Measurements from ENCODE around the gene GIPC1.

The GIPC1 gene

DNA sequence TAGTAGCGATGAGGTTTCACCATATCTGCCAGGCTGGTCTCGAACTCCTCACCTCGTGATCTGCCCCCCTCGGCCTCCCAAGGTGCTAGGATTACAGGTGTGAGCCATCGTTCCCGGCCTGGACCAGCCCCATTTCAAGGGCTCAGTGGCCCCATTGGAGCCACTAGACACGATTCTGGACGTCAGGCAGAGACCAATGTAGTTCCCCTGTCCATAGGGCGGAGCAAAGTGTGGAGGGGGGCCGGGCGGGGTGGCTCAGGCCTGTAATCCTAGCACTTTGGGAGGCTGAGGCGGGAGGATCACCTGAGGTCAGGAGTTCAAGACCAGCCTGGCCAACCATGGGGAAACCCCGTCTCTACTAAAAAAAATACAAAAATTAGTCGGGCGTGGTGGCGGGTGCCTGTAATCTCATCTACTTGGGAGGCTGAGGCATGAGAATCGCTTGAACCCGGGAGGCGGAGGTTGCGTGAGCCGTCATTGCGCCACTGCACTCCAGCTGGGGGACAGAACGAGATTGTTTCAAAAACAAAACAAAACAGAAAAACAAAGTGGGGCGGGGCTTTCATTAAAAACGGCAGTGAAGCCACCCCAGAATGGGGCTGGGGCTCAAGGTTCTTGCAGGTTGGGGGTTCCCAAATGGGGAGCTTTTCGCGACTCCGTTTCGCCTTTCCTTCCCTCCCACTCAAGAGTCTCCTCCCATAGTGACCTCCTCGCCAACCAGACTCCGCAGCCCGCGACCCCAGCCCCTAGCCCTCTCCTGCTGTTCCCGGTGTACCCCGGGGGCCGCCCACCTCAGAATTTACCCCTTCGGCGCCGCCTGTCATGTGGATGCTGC, 32.7 kb upstream of the GIPC1 start:
- Histone ChIP-seq H3K9me3 (ENCODE audit: insufficient read depth, low read depth, low read length) (peaks cover 2% of the 10 kb centered on the region), H3K9ac (ENCODE audit: low read length) (no peak overlapping the region), H4K8ac (ENCODE audit: low read depth, low read length) (peak overlapping the region; percentile 55), H2AFZ (ENCODE audit: insufficient read depth, low read length, poor library complexity) (peak overlapping the region; percentile 46), H2AK5ac (ENCODE audit: low read length) (peak overlapping the region; percentile 88), H3K27ac (ENCODE audit: low read depth, low read length) (peak overlapping the region; percentile 39), H3K4me3 (ENCODE audit: low read depth, low read length) (peak overlapping the region; percentile 71), H2BK120ac (ENCODE audit: insufficient read depth, low read length, poor library complexity) (no peak overlapping the region), H3K4ac (ENCODE audit: low read depth, low read length) (peak overlapping the region; percentile 23), H3K79me1 (ENCODE audit: low read length) (peaks cover 23% of the 10 kb centered on the region), H3K36me3 (ENCODE audit: control insufficient read depth in 1 of 2, insufficient read depth in 2 of 2, low read length in 2 of 2) (no peaks in the 10 kb centered on the region), H3K4me1 (ENCODE audit: control insufficient read depth in 1 of 2, insufficient read depth in 2 of 2, low read length in 2 of 2) (peaks cover 16 to 22% of the 10 kb centered on the region in 2 experiments), H3K4me2 (ENCODE audit: low read length) (peak overlapping the region; percentile 94), H3K27me3 (ENCODE audit: insufficient read depth, low read length) (no peaks in the 10 kb centered on the region), H3K23ac (ENCODE audit: low read length) (no peak overlapping the region), H2BK12ac (ENCODE audit: low read length) (peak overlapping the region; percentile 73), H3K79me2 (ENCODE audit: control insufficient read depth, insufficient read depth, low read length, poor library complexity) (peaks cover 6% of the 10 kb centered on the region), H3K18ac (ENCODE audit: low read length) (no peak overlapping the region), H2BK5ac (ENCODE audit: low read depth, low read length, poor library complexity) (peak overlapping the region; percentile 18), H4K12ac (ENCODE audit: low read depth, low read length) (no peak overlapping the region), H4K91ac (ENCODE audit: low read depth, low read length) (peak overlapping the region; percentile 22), H3K14ac (ENCODE audit: low read length) (no peak overlapping the region)
- no CpG with 5 or more reads among the region's 39 CpGs for WGBS (ENCODE audit: extremely low coverage, insufficient coverage, insufficient read length)
- DNase-seq = peak in 1 of 2 donors; percentile 55

DNA sequence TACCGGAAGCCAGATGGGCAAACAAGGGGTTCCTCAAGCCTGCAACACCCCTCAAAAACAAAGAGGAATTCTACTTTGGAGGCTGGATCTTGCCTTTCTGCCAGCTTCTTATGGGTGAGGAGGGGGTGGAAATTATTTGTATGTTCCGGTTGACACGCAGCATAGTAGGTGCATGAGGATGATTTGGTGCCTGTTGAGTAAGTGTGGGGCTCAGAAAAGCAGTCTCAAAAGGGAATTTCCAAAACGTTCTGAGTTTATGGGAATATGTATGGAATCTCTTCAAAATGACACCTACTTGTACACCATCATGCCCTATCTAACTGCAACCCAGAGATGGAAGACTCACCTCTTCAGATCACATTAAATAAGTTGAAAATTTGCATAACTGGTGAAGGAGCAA, 30.5 kb upstream of the GIPC1 start:
- no peak overlapping the region for H3K23ac ChIP-seq (ENCODE audit: low read length)
- H2BK5ac ChIP-seq (ENCODE audit: low read depth, low read length, poor library complexity) = peak overlapping the region; percentile 51
- peaks cover 6% of the 10 kb centered on the region for H3K79me2 ChIP-seq (ENCODE audit: control insufficient read depth, insufficient read depth, low read length, poor library complexity)
- no peaks in the 10 kb centered on the region for H3K36me3 ChIP-seq (ENCODE audit: control insufficient read depth in 1 of 2, insufficient read depth in 2 of 2, low read length in 2 of 2)
- H4K12ac ChIP-seq (ENCODE audit: low read depth, low read length) = no peak overlapping the region
- H2AFZ ChIP-seq (ENCODE audit: insufficient read depth, low read length, poor library complexity) = no peak overlapping the region
- no CpG with 5 or more reads among the region's 4 CpGs for WGBS (ENCODE audit: extremely low coverage, insufficient coverage, insufficient read length)
- no peak overlapping the region for H3K9ac ChIP-seq (ENCODE audit: low read length)
- H3K14ac ChIP-seq (ENCODE audit: low read length) = peak overlapping the region; percentile 16
- H3K4ac ChIP-seq (ENCODE audit: low read depth, low read length) = no peak overlapping the region
- DNase-seq = no peak
- H3K79me1 ChIP-seq (ENCODE audit: low read length) = peaks cover 23% of the 10 kb centered on the region
- no peak overlapping the region for H3K4me3 ChIP-seq (ENCODE audit: low read depth, low read length)
- peaks cover 16% of the 10 kb centered on the region in 2 experiments for H3K4me1 ChIP-seq (ENCODE audit: control insufficient read depth in 1 of 2, insufficient read depth in 2 of 2, low read length in 2 of 2)
- H3K27me3 ChIP-seq (ENCODE audit: insufficient read depth, low read length) = no peaks in the 10 kb centered on the region
- H2BK12ac ChIP-seq (ENCODE audit: low read length) = peak overlapping the region; percentile 50
- peaks cover 2% of the 10 kb centered on the region for H3K9me3 ChIP-seq (ENCODE audit: insufficient read depth, low read depth, low read length)
- H3K4me2 ChIP-seq (ENCODE audit: low read length) = peak overlapping the region; percentile 34
- H4K91ac ChIP-seq (ENCODE audit: low read depth, low read length) = peak overlapping the region; percentile 85
- peak overlapping the region; percentile 45 for H4K8ac ChIP-seq (ENCODE audit: low read depth, low read length)
- peak overlapping the region; percentile 80 for H2BK120ac ChIP-seq (ENCODE audit: insufficient read depth, low read length, poor library complexity)
- H3K18ac ChIP-seq (ENCODE audit: low read length) = no peak overlapping the region
- peak overlapping the region; percentile 2 for H2AK5ac ChIP-seq (ENCODE audit: low read length)
- peak overlapping the region; percentile 85 for H3K27ac ChIP-seq (ENCODE audit: low read depth, low read length)

DNA sequence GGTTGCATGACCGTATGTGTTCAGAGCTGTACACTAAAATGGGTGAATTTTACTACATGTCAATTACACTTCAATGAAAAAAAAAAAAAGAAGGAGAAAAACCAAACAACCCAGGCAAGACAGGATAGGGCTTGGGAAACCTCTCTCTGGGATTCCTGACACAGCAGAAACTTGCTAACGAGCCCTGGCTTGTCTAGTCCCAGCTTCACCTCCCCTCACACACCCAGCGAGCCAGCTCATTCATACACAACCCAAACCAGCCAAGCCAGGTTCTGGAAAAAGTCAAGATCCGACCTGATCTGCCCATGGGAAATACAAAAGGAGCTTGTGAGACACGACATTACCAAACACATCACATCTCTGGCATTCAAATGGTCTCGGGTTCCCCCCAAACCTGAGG, 29.8 kb upstream of the GIPC1 start:
- Histone ChIP-seq H4K8ac (ENCODE audit: low read depth, low read length) (peak overlapping the region; percentile 3), H2AFZ (ENCODE audit: insufficient read depth, low read length, poor library complexity) (no peak overlapping the region), H3K4me1 (ENCODE audit: control insufficient read depth in 1 of 2, insufficient read depth in 2 of 2, low read length in 2 of 2) (peaks cover 16% of the 10 kb centered on the region in 2 experiments), H4K91ac (ENCODE audit: low read depth, low read length) (peak overlapping the region; percentile 85), H2BK12ac (ENCODE audit: low read length) (peak overlapping the region; percentile 31), H2BK120ac (ENCODE audit: insufficient read depth, low read length, poor library complexity) (peak overlapping the region; percentile 12), H2BK5ac (ENCODE audit: low read depth, low read length, poor library complexity) (peak overlapping the region; percentile 51), H3K27ac (ENCODE audit: low read depth, low read length) (peak overlapping the region; percentile 85), H3K9ac (ENCODE audit: low read length) (no peak overlapping the region), H3K79me2 (ENCODE audit: control insufficient read depth, insufficient read depth, low read length, poor library complexity) (peaks cover 4% of the 10 kb centered on the region), H3K14ac (ENCODE audit: low read length) (peak overlapping the region; percentile 16), H2AK5ac (ENCODE audit: low read length) (no peak overlapping the region), H3K9me3 (ENCODE audit: insufficient read depth, low read depth, low read length) (peaks cover 2% of the 10 kb centered on the region), H3K4ac (ENCODE audit: low read depth, low read length) (no peak overlapping the region), H3K27me3 (ENCODE audit: insufficient read depth, low read length) (no peaks in the 10 kb centered on the region), H4K12ac (ENCODE audit: low read depth, low read length) (no peak overlapping the region), H3K18ac (ENCODE audit: low read length) (no peak overlapping the region), H3K4me2 (ENCODE audit: low read length) (peak overlapping the region; percentile 34), H3K23ac (ENCODE audit: low read length) (no peak overlapping the region), H3K79me1 (ENCODE audit: low read length) (peaks cover 23% of the 10 kb centered on the region), H3K36me3 (ENCODE audit: control insufficient read depth in 1 of 2, insufficient read depth in 2 of 2, low read length in 2 of 2) (no peaks in the 10 kb centered on the region), H3K4me3 (ENCODE audit: low read depth, low read length) (no peak overlapping the region)
- WGBS (ENCODE audit: extremely low coverage, insufficient coverage, insufficient read length) = no CpG with 5 or more reads among the region's 6 CpGs
- DNase-seq = peak; percentile 32 to 33

DNA sequence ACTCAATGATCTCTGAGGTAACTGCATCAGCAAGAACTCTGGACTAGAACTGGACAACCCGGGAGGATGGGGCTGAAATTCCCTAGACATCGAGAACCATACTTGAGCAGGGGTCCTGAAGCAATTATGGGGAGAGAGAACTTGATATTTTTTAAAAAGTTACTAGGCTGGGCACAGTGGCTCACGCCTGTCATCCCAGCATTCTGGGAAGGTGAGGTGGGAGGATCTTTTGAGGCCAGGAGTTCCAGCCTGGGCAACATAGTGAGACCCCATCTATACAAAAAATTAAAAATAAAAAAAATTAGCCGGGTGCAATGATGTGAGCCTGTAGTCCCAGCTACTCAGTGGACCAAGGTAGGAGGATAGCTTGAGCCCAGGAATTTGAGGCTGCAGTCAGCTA, 24.6 kb upstream of the GIPC1 start:
- Histone ChIP-seq H3K27me3 (ENCODE audit: insufficient read depth, low read length) (no peaks in the 10 kb centered on the region), H3K18ac (ENCODE audit: low read length) (no peak overlapping the region), H3K27ac (ENCODE audit: low read depth, low read length) (no peak overlapping the region), H3K9ac (ENCODE audit: low read length) (no peak overlapping the region), H3K4me1 (ENCODE audit: control insufficient read depth in 1 of 2, insufficient read depth in 2 of 2, low read length in 2 of 2) (peaks cover 12% of the 10 kb centered on the region in 2 experiments), H2BK12ac (ENCODE audit: low read length) (no peak overlapping the region), H3K36me3 (ENCODE audit: control insufficient read depth in 1 of 2, insufficient read depth in 2 of 2, low read length in 2 of 2) (peaks cover 11 to 12% of the 10 kb centered on the region in 2 experiments), H2AFZ (ENCODE audit: insufficient read depth, low read length, poor library complexity) (no peak overlapping the region), H4K91ac (ENCODE audit: low read depth, low read length) (no peak overlapping the region), H3K4ac (ENCODE audit: low read depth, low read length) (no peak overlapping the region), H4K8ac (ENCODE audit: low read depth, low read length) (no peak overlapping the region), H3K4me2 (ENCODE audit: low read length) (no peak overlapping the region), H3K79me1 (ENCODE audit: low read length) (peaks cover 15% of the 10 kb centered on the region), H3K9me3 (ENCODE audit: insufficient read depth, low read depth, low read length) (no peaks in the 10 kb centered on the region), H4K12ac (ENCODE audit: low read depth, low read length) (no peak overlapping the region), H3K4me3 (ENCODE audit: low read depth, low read length) (no peak overlapping the region), H3K79me2 (ENCODE audit: control insufficient read depth, insufficient read depth, low read length, poor library complexity) (peaks cover 18% of the 10 kb centered on the region), H2AK5ac (ENCODE audit: low read length) (no peak overlapping the region), H2BK5ac (ENCODE audit: low read depth, low read length, poor library complexity) (no peak overlapping the region), H3K23ac (ENCODE audit: low read length) (no peak overlapping the region), H3K14ac (ENCODE audit: low read length) (no peak overlapping the region), H2BK120ac (ENCODE audit: insufficient read depth, low read length, poor library complexity) (no peak overlapping the region)
- WGBS (ENCODE audit: extremely low coverage, insufficient coverage, insufficient read length) = no CpG with 5 or more reads among the region's 4 CpGs
- DNase-seq = no peak
